ENCODE measurements around the gene DOC2B.
"Not testable (repeated sequence)": the region's sequence is repeated elsewhere in the genome, so short reads cannot be mapped to it uniquely, and the experiment has no call there.

- not testable (repeated sequence) for TF ChIP-seq POLR2A, POLR2AphosphoS5 (IDR thresholded peaks at IDR 0.05; ENCODE audit: low read depth, low read length)
Observed at GRCh38 chr17:134332-134785, 47.1 kb downstream of the DOC2B start.
